GM12873 (cell line): ENCODE measurements around the gene DZIP1L.

ENCODE experiments used
- TF ChIP-seq, protein P1 (sequence below): IDR thresholded peaks from 2 replicates; pipeline ENCODE4 v1.5.1; 2012; ENCODE audit warnings: low read depth, mild to moderate bottlenecking, moderate library complexity, low read length, control low read depth; ENCODE audit not compliant: insufficient read depth; ENCODE audit errors: missing control alignments

DZIP1L gene

DNA sequence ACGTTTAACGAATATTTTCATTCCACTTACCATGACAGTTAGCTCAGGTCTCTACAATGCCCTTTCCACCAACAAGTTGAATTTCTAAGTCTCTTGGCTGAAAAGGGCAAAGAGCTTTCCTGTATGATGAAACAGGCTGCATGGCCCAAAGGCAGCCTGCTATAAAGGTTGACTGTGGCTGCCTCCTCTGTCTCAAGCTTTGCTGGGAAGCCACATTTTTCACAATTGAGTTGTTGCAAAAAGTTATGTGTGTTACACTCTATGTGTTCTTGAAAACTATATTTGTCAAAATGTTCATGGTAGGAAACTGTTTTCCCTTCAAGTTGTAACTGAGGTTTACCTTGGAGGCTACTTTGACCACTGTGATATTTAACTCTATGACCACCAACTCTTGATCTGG lies 49.5 kb downstream of the DZIP1L start:
- TF ChIP-seq, protein P1, sequence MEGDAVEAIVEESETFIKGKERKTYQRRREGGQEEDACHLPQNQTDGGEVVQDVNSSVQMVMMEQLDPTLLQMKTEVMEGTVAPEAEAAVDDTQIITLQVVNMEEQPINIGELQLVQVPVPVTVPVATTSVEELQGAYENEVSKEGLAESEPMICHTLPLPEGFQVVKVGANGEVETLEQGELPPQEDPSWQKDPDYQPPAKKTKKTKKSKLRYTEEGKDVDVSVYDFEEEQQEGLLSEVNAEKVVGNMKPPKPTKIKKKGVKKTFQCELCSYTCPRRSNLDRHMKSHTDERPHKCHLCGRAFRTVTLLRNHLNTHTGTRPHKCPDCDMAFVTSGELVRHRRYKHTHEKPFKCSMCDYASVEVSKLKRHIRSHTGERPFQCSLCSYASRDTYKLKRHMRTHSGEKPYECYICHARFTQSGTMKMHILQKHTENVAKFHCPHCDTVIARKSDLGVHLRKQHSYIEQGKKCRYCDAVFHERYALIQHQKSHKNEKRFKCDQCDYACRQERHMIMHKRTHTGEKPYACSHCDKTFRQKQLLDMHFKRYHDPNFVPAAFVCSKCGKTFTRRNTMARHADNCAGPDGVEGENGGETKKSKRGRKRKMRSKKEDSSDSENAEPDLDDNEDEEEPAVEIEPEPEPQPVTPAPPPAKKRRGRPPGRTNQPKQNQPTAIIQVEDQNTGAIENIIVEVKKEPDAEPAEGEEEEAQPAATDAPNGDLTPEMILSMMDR: no peak

DNA sequence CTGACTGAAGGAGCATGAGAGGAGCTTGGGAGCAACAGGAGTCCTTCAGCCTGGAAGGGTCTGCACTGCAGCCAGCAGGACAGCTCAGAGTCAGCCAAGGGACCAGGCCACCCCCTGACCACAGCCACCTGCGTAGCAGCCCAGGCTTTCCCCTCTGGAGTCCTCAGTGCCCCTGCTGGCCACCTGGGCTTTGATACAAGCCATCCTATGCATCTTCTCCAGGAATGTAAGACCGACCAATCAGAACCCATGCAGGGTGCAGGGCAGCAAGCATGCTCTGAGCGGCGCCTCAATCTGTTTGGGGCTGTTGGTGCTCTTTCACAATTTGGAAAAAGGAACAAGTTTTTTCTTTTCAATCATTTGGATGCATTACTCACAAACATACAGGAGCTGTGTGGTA lies 52.0 kb downstream of the DZIP1L start:
- TF ChIP-seq, protein P1: no peak

DNA sequence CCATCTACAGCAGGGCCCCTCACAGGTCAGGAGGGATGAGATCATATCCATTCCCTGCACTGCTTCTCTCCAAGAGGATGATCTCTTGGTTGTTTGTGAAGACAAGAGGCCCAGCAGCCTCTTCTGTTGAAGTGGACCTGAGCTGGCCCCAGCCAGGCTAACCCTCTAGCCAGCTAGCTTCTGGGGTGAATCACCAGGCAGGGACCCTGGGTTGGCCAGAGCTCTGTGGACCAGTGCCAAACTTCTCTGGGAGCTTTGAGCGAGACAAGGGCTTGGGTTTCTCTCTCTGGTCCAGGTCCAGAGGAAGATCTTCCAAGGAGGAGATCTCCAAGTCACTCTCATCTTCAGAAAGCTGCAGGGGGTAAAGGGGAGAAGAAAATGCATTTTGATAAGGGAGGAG lies 52.8 kb downstream of the DZIP1L start:
- TF ChIP-seq, protein P1: no peak

DNA sequence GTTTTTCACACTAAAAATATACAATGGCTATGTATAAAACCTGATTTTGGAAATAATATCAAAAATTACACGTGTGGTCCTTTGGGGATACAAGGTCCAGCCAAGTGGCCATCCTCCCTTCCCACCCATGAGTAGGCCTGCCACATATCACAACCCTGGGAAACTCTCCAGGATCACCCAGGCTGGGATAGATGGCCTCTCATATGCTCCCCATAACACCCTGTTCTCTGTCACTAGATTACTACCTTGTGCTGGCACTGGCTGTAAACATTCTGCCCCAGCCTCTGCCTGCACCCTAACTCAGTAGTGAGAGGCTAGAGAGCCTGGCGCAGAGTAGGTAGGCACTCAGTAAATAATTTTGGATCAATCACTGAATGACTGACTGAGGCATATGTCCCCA lies 53.4 kb downstream of the DZIP1L start:
- TF ChIP-seq, protein P1: no peak

DNA sequence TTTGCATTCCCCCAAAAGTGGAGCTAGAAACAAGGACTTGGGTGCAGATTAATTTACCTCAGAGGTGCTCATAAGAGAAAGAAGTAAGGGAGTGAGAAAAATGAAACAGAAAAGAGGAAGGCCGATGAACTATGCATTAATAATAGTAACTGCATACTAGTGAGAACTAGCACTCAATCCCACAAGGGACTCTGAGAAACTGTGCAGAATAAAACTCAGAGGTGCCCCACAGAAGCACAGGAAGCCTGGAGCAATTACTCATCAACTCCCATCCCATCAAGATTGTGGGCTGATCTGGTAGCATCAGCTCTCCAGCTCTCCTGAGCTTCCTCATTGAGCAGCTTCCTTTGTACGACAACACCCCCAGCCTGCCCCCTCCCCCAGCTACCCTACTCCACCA lies 54.6 kb downstream of the DZIP1L start:
- TF ChIP-seq, protein P1: no peak

DNA sequence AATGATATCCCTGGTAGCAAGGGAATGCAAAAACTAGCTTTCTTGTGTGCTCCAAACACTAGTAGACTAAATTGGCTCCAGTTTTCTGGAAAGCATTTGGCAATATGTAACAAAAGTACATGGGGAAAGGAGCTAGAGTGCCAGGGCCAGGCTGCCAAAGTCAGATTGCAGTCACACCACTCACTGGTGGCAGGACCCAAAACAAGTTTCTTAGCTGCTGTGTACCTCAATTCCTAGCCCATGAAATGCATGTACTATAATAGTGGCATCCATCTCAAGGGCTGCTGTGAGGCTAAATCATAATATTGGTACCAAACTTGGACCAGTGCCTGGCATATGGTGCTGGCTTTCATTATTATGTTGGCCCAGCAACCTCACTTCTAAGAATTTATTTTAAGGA lies 56.1 kb downstream of the DZIP1L start:
- TF ChIP-seq, protein P1: no peak

DNA sequence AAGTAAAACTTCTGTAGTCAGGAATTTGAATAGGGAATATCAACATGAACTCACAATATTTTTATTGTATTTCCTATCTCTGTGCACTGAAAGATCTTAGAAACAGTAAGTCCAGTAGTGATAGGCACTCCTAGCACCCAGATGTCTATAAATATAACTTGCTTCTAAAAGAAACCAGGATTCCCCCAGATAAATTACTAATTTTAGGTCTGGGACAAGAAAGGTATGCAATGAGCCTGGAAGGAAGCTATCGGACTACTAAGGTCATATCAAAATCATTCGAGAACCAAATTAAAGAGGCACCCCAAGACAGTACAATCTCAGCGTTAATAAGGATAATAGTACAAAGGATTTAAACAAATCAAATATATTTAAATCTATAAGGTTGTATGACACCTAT lies 58.0 kb downstream of the DZIP1L start:
- TF ChIP-seq, protein P1: no peak
